GM12878 (cell line): ENCODE results near the gene NYAP1. TPM values are rescaled to one million over a fixed set of nuclear protein-coding genes. Genes with fewer than 3 reads are reported as not detected.

ENCODE experiments used
- ATAC-seq: fragments of 200-7000 bp; cut with Tn5 transposase; 3 replicates; pipeline ENCODE4 v1.9.1; 2020; ENCODE audit warnings: mild to moderate bottlenecking, moderate library complexity
- BruUV-seq: library from RNA; stranded (reverse); fragments of 400-500 nt; replicated peaks from 2 replicates; lab custom pipeline; 2021; lab: Mats Ljungman, UMichigan
- CTCF ChIA-PET: fragments of 300-600 bp; sonication (Branson Sonifier 250); formaldehyde crosslinking; extraction: SDS; loops from one replicate; lab custom pipeline; 2021; ENCODE audit warnings: inconsistent platforms; lab: Yijun Ruan, JAX
- POLR2A ChIA-PET: fragments of 350-600 bp; formaldehyde crosslinking; extraction: SDS; loops from one replicate; lab custom pipeline; 2021; ENCODE audit warnings: inconsistent platforms; lab: Charles Lee
- RAD21 ChIA-PET: fragments of 300-600 bp; sonication (Branson Sonifier 250); formaldehyde crosslinking; loops from one replicate; lab custom pipeline; 2023; ENCODE audit warnings: antibody characterized with exemption; ENCODE audit not compliant: unreplicated experiment; lab: Charles Lee
- SMC1A ChIA-PET: fragments of 300-600 bp; sonication (Branson Sonifier 250); formaldehyde crosslinking; loops from one replicate; lab custom pipeline; 2023; ENCODE audit not compliant: unreplicated experiment, uncharacterized antibody; lab: Charles Lee
- DNase-seq: peaks from one replicate; pipeline ENCODE4 v3.0.0-alpha.2; 2011; ENCODE audit warnings: low read depth, low spot score
- FAIRE-seq: peaks from 3 replicates; lab custom pipeline; 2011; peaks lifted over from hg19 to GRCh38; lab: Jason Lieb, UNC
- H2AFZ ChIP-seq: 2 replicates; pipeline ENCODE4 v1.6.0; 2011; ENCODE audit warnings: low read depth, low read length, control low read depth; ENCODE audit not compliant: control insufficient read depth
- H3K27ac ChIP-seq: 2 replicates; pipeline ENCODE4 v1.5.1; 2011; ENCODE audit warnings: control low read depth; ENCODE audit not compliant: control insufficient read depth, insufficient read depth
- H3K27me3 ChIP-seq, 2 experiments: replicated peaks in 1 of 2; 2 replicates each; pipeline versions ENCODE4 v1.6.0 to v1.6.1; 2011; ENCODE audit warnings: low read length in 1 of 2; ENCODE audit not compliant: control insufficient read depth in 2 of 2, insufficient read depth in 2 of 2
- H3K36me3 ChIP-seq, 2 experiments: 2 replicates each; pipeline ENCODE4 v1.5.1; 2011; ENCODE audit warnings: low read length in 1 of 2; ENCODE audit not compliant: control insufficient read depth in 2 of 2, insufficient read depth in 2 of 2
- H3K4me1 ChIP-seq: 2 replicates; pipeline ENCODE4 v1.6.1; 2011; ENCODE audit warnings: mild to moderate bottlenecking, low read length, moderate library complexity, mixed read lengths; ENCODE audit not compliant: control insufficient read depth, insufficient read depth
- H3K4me2 ChIP-seq: 2 replicates; pipeline ENCODE4 v1.6.0; 2011; ENCODE audit warnings: control low read depth; ENCODE audit not compliant: control insufficient read depth, insufficient read depth
- H3K4me3 ChIP-seq: fragments of 200-600 bp; sonication (generic); 2 replicates; pipeline ENCODE4 v1.5.1; 2016
- H3K79me2 ChIP-seq: 2 replicates; pipeline ENCODE4 v1.6.0; 2011; ENCODE audit warnings: low read length; ENCODE audit not compliant: control insufficient read depth, insufficient read depth
- H3K9ac ChIP-seq: 2 replicates; pipeline ENCODE4 v1.8.0; 2011; ENCODE audit warnings: low read length, control low read depth, mixed read lengths; ENCODE audit not compliant: control insufficient read depth, insufficient read depth
- H3K9me3 ChIP-seq: replicated peaks from 3 replicates; pipeline ENCODE4 v1.5.1; 2011; ENCODE audit warnings: mild to moderate bottlenecking, low read length; ENCODE audit not compliant: control insufficient read depth, insufficient read depth
- H4K20me1 ChIP-seq: 2 replicates; pipeline ENCODE4 v1.6.0; 2011; ENCODE audit not compliant: control insufficient read depth, insufficient read depth
- BHLHE40 ChIP-seq, 2 experiments: fragments of 450-650 bp in 1 of 2; IDR thresholded peaks; 2 replicates each; pipeline ENCODE4 v1.6.1; 2011 to 2017; ENCODE audit warnings: low read depth in 2 of 2, borderline replicate concordance in 1 of 2, improper control_type of control experiment in 1 of 2, low read length in 1 of 2, mild to moderate bottlenecking in 1 of 2
- BMI1 ChIP-seq: fragments of 450-650 bp; IDR thresholded peaks from 2 replicates; pipeline ENCODE4 v1.6.1; 2016; ENCODE audit warnings: mild to moderate bottlenecking, moderate library complexity, borderline replicate concordance
- CBX3 ChIP-seq: fragments of 200-600 bp; sonication (generic); IDR thresholded peaks from 2 replicates; pipeline ENCODE4 v1.6.1; 2016; ENCODE audit warnings: low read depth, borderline replicate concordance
- E2F8 ChIP-seq: fragments of 450-650 bp; IDR thresholded peaks from 2 replicates; pipeline ENCODE4 v1.6.1; 2018; ENCODE audit warnings: mild to moderate bottlenecking, low read depth, moderate library complexity; ENCODE audit not compliant: partially characterized antibody
- HDGF ChIP-seq: fragments of 450-650 bp; IDR thresholded peaks from 2 replicates; pipeline ENCODE4 v1.6.1; 2016; ENCODE audit warnings: antibody characterized with exemption
- MAX ChIP-seq: IDR thresholded peaks from 2 replicates; pipeline ENCODE4 v1.6.1; 2012; ENCODE audit warnings: low read depth, low read length, improper control_type of control experiment
- MLLT1 ChIP-seq: fragments of 450-650 bp; IDR thresholded peaks from 2 replicates; pipeline ENCODE4 v1.6.1; 2016; ENCODE audit warnings: mild to moderate bottlenecking
- NR2C1 ChIP-seq: fragments of 450-650 bp; IDR thresholded peaks from 2 replicates; pipeline ENCODE4 v1.6.1; 2017; ENCODE audit warnings: antibody characterized with exemption, mild to moderate bottlenecking, moderate library complexity
- NR2C2 ChIP-seq: IDR thresholded peaks from 2 replicates; pipeline ENCODE4 v1.6.1; 2011; ENCODE audit warnings: borderline replicate concordance, low read depth; ENCODE audit not compliant: control insufficient read depth, insufficient read length
- PBX3 ChIP-seq: IDR thresholded peaks from 2 replicates; pipeline ENCODE4 v1.6.1; 2011; ENCODE audit warnings: mild to moderate bottlenecking, low read depth, low read length, moderate library complexity; ENCODE audit not compliant: insufficient replicate concordance
- POLR2A ChIP-seq: IDR thresholded peaks from 2 replicates; pipeline ENCODE4 v1.6.1; 2011; ENCODE audit warnings: low read depth, mild to moderate bottlenecking, low read length
- RUNX3 ChIP-seq: IDR thresholded peaks from 2 replicates; pipeline ENCODE4 v1.6.1; 2012; ENCODE audit warnings: low read length, inconsistent platforms
- STAT3 ChIP-seq: IDR thresholded peaks from 2 replicates; pipeline ENCODE4 v1.6.1; 2011; ENCODE audit warnings: low read depth, low read length, improper control_type of control experiment
- TBL1XR1 ChIP-seq: IDR thresholded peaks from 2 replicates; pipeline ENCODE4 v1.6.1; 2012; ENCODE audit warnings: low read depth, low read length, improper control_type of control experiment
- ZNF622 ChIP-seq: fragments of 450-650 bp; IDR thresholded peaks from 2 replicates; pipeline ENCODE4 v1.6.1; 2017; ENCODE audit warnings: mild to moderate bottlenecking, inconsistent platforms
- WGBS: methylation state at CpG from one replicate; pipeline ENCODE4 v1.1.6; 2016; ENCODE audit warnings: low lambda C conversion rate; ENCODE audit not compliant: insufficient replicate concordance, insufficient coverage; ENCODE audit errors: missing lambda C conversion rate; 5-methylcytosine and 5-hydroxymethylcytosine counted together
- in situ Hi-C: fragments of 300-500 bp; cut with MboI; formaldehyde crosslinking; loops from 9 replicates; pipeline ENCODE4 v1.14.3; 2018; ENCODE audit warnings: mixed read lengths
- intact Hi-C: fragments of 100-400 bp; cut with micrococcal nuclease; formaldehyde crosslinking; loops from one replicate; pipeline ENCODE4 v1.14.2; 2022; ENCODE audit not compliant: unreplicated experiment
- polyA plus RNA-seq, 11 experiments: library from polyadenylated mRNA; depleted of rRNA in 4 of 11; unstranded in 6 of 11; stranded (reverse) in 5 of 11; fragments of >200 nt; fragmentation: Nextera tagmentation in 4 of 11; fragmentation: Illumina TruSeq in 1 of 11; extraction: Ambion mirVana in 4 of 11; extraction: Trizol in 1 of 11; gene quantifications; 1 replicate in 1 of 11; 2 replicates in 10 of 11; pipeline versions ENCODE4 v1.2.1 to v1.2.3, GENCODE V29; 2011 to 2016; ENCODE audit warnings: inconsistent platforms in 2 of 11, missing spikeins in 2 of 11, low read depth in 1 of 11
- total RNA-seq, 4 experiments: library from RNA; depleted of rRNA in 3 of 4; stranded (reverse); fragments of >200 nt in 3 of 4; fragmentation: Illumina TruSeq in 1 of 4; extraction: Trizol in 1 of 4; gene quantifications; 2 replicates each; pipeline versions ENCODE4 v1.2.1 to v1.2.3, GENCODE V29; 2013 to 2021

NYAP1 gene
- total and polyA plus RNA-seq, 10 of the 15 experiments (the other 5 are each of a cell fraction or from before 2014, with no cell fraction given): 0.04 to 0.28 (median 0.11) TPM; not detected in 6

GRCh38 chr7:100516135-100516812, 32.5 kb downstream of the NYAP1 start:
- ATAC-seq (peak; percentile 98), DNase-seq (peak; percentile 66), FAIRE-seq (peak; percentile 90)
- in situ Hi-C loops: no loop called here
- no TSS peak for BruUV-seq
- ChIA-PET POLR2A (interaction anchor here (0.6 to 1.2 kb wide), 4 partner anchors 10 to 356 kb away, joined by 3 to 6 read pairs (median 4); no protein-coding TSS in a partner anchor), RAD21 (interaction anchor here (0.7 to 1.6 kb wide), 9 partner anchors 11 to 44 kb away, joined by 3 to 6 read pairs (median 3); partner anchors contain the start of gene AGFG2), SMC1A (interaction anchor here (0.9 to 2.0 kb wide), 9 partner anchors 10 to 68 kb away, joined by 3 to 10 read pairs (median 4); partner anchors contain the start of gene AGFG2), CTCF (interaction anchor here (1.2 to 1.9 kb wide), 4 partner anchors 31 to 336 kb away, joined by 3 to 7 read pairs (median 4); partner anchors contain the start of gene SLC12A9)
- Histone ChIP-seq H3K4me1 (peaks cover 25% of the 10 kb centered on the region), H3K27me3 (no peaks in the 10 kb centered on the region), H4K20me1 (no peaks in the 10 kb centered on the region), H3K4me2 (peak overlapping the region; percentile 46; the same call in 1 of the 2 replicates), H3K36me3 (no peaks in the 10 kb centered on the region), H3K9me3 (no peaks in the 10 kb centered on the region), H3K27ac (peak overlapping the region; percentile 38), H3K4me3 (no peak overlapping the region), H3K9ac (no peak overlapping the region; the same call in 1 of the 2 replicates), H2AFZ (peak overlapping the region; percentile 78), H3K79me2 (no peaks in the 10 kb centered on the region)
- intact Hi-C loops: no loop called here
- 1% methylated on average over 3 of the region's 4 CpGs for WGBS
- TF ChIP-seq CBX3 (no peak), POLR2A (no peak), BMI1 (no peak), ZNF622 (no peak), MLLT1 (peak; percentile 87), NR2C1 (no peak), RUNX3 (peak; percentile 96), TBL1XR1 (0 out of 2 replicates have a peak, but pooled peaks have one; percentile 22), E2F8 (no peak), BHLHE40 (IDR thresholded peaks at IDR 0.05; ENCODE audit: borderline replicate concordance in 1 of 2, low read depth in 2 of 2, low read length in 1 of 2) (peak; percentile 57 to 70; a peak in 3 of 4 replicates), STAT3 (no peak), HDGF (no peak), MAX (0 out of 2 replicates have a peak, but pooled peaks have one; percentile 18), NR2C2 (no peak), PBX3 (no peak)
